Caco-2 (cell line): ENCODE results near the gene APOL4. TPM values are rescaled to one million over a fixed set of nuclear protein-coding genes. Genes with fewer than 3 reads are reported as not detected.

ENCODE experiments used
- BruUV-seq: library from RNA; stranded (reverse); fragments of 400-500 nt; replicated peaks from 2 replicates; lab custom pipeline; 2021; lab: Mats Ljungman, UMichigan
- CTCF ChIA-PET: fragments of 300-600 bp; sonication (Branson Sonifier 250); formaldehyde crosslinking; loops from one replicate; lab custom pipeline; 2022; ENCODE audit warnings: antibody characterized with exemption; lab: Charles Lee
- POLR2A ChIA-PET: fragments of 300-600 bp; sonication (Branson Sonifier 250); formaldehyde crosslinking; loops from one replicate; lab custom pipeline; 2022; ENCODE audit warnings: antibody characterized with exemption; lab: Charles Lee
- DNase-seq, 2 experiments: peaks; one replicate each; pipeline versions ENCODE4 v3.0.0 to v3.0.0-alpha.2; 2020 to 2022
- H3K27me3 ChIP-seq: replicated peaks from 2 replicates; pipeline ENCODE4 v1.6.0; 2011; ENCODE audit warnings: low read length; ENCODE audit not compliant: control insufficient read depth, insufficient read depth
- H3K36me3 ChIP-seq: 2 replicates; pipeline ENCODE4 v1.5.1; 2011; ENCODE audit warnings: low read length; ENCODE audit not compliant: control insufficient read depth, insufficient read depth
- H3K4me1 ChIP-seq: fragments of 250-450 bp; sonication (Bioruptor Pico); 2 replicates; pipeline ENCODE4 v1.5.1; 2020; ENCODE audit warnings: mild to moderate bottlenecking
- H3K4me3 ChIP-seq: 2 replicates; pipeline ENCODE4 v1.5.1; 2011; ENCODE audit warnings: low read depth, mild to moderate bottlenecking, control low read depth, low read length
- H3K9me3 ChIP-seq: fragments of 250-450 bp; sonication (Bioruptor Pico); 2 replicates; pipeline ENCODE4 v1.5.1; 2020; ENCODE audit warnings: mild to moderate bottlenecking, moderate library complexity
- H3K27ac Mint-ChIP-seq: one replicate; pipeline ENCODE4 v1.8.0; 2022; ENCODE audit warnings: mixed read lengths; ENCODE audit not compliant: unreplicated experiment
- H3K27me3 Mint-ChIP-seq: one replicate; pipeline ENCODE4 v1.8.0; 2022; ENCODE audit warnings: mixed read lengths; ENCODE audit not compliant: insufficient read depth, unreplicated experiment
- H3K36me3 Mint-ChIP-seq: one replicate; pipeline ENCODE4 v1.8.0; 2022; ENCODE audit warnings: mild to moderate bottlenecking, mixed read lengths; ENCODE audit not compliant: insufficient read depth, unreplicated experiment
- H3K4me1 Mint-ChIP-seq: one replicate; pipeline ENCODE4 v1.8.0; 2022; ENCODE audit warnings: low read depth, mixed read lengths; ENCODE audit not compliant: unreplicated experiment
- H3K4me3 Mint-ChIP-seq: one replicate; pipeline ENCODE4 v1.8.0; 2022; ENCODE audit warnings: mild to moderate bottlenecking, moderate library complexity, mixed read lengths; ENCODE audit not compliant: unreplicated experiment
- H3K9me3 Mint-ChIP-seq: one replicate; pipeline ENCODE4 v1.8.0; 2022; ENCODE audit warnings: mixed read lengths; ENCODE audit not compliant: unreplicated experiment
- CTCF ChIP-seq, 2 experiments: fragments of 200-600 bp in 1 of 2; IDR thresholded peaks; 1 replicate in 1 of 2; 2 replicates in 1 of 2; pipeline versions ENCODE4 v1.5.1 to v1.8.0; 2011 to 2022; ENCODE audit warnings: antibody characterized with exemption in 1 of 2, control low read depth in 1 of 2, inconsistent platforms in 1 of 2, low read depth in 1 of 2, low read length in 1 of 2, mild to moderate bottlenecking in 1 of 2, moderate library complexity in 1 of 2; ENCODE audit not compliant: insufficient read depth in 1 of 2, severe bottlenecking in 1 of 2, unreplicated experiment in 1 of 2
- intact Hi-C: fragments of 100-400 bp; cut with micrococcal nuclease; formaldehyde crosslinking; loops from one replicate; pipeline ENCODE4 v1.10.0; 2022; ENCODE audit not compliant: unreplicated experiment
- total RNA-seq: library from RNA; stranded (reverse); gene quantifications from 2 replicates; pipeline ENCODE4 v1.2.3, GENCODE V29; 2022

Gene APOL4
- total RNA-seq, 1 experiment from 2014 or later: not detected

GRCh38 chr22:36194385-36194784 lies 7.2 kb downstream of the APOL4 start:
- Mint-ChIP-seq H3K27ac (no peak overlapping the region), H3K27me3 (no peaks in the 10 kb centered on the region), H3K36me3 (no peaks in the 10 kb centered on the region), H3K9me3 (no peaks in the 10 kb centered on the region), H3K4me3 (no peak overlapping the region), H3K4me1 (peaks cover 6% of the 10 kb centered on the region)
- Histone ChIP-seq H3K9me3 (no peaks in the 10 kb centered on the region), H3K4me3 (no peak overlapping the region), H3K36me3 (no peaks in the 10 kb centered on the region), H3K27me3 (no peaks in the 10 kb centered on the region; the same call in 1 of the 2 replicates), H3K4me1 (no peaks in the 10 kb centered on the region)
- POLR2A ChIA-PET: no interaction called here
- CTCF ChIA-PET: interaction anchor here (0.5 to 2.1 kb wide), 7 partner anchors 10 to 292 kb away, joined by 3 to 13 read pairs (median 4); partner anchors contain the start of gene APOL2
- intact Hi-C loops: no loop called here
- no peak for TF ChIP-seq CTCF (IDR thresholded peaks at IDR 0.05; ENCODE audit: insufficient read depth in 1 of 2, low read depth in 1 of 2, low read length in 1 of 2, severe bottlenecking in 1 of 2, unreplicated experiment in 1 of 2)
- no TSS peak for BruUV-seq
- DNase-seq: no peak

GRCh38 chr22:36193577-36193976 lies 8.0 kb downstream of the APOL4 start:
- Mint-ChIP-seq H3K27ac (no peak overlapping the region), H3K27me3 (no peaks in the 10 kb centered on the region), H3K36me3 (no peaks in the 10 kb centered on the region), H3K4me1 (peaks cover 6% of the 10 kb centered on the region), H3K9me3 (no peaks in the 10 kb centered on the region), H3K4me3 (no peak overlapping the region)
- H3K4me1 ChIP-seq: no peaks in the 10 kb centered on the region
- no peak for DNase-seq
- H3K36me3 ChIP-seq: no peaks in the 10 kb centered on the region
- CTCF ChIA-PET: no interaction called here
- H3K9me3 ChIP-seq: no peaks in the 10 kb centered on the region
- no peak for TF ChIP-seq CTCF (IDR thresholded peaks at IDR 0.05; ENCODE audit: insufficient read depth in 1 of 2, low read depth in 1 of 2, low read length in 1 of 2, severe bottlenecking in 1 of 2, unreplicated experiment in 1 of 2)
- POLR2A ChIA-PET: no interaction called here
- intact Hi-C loops: no loop called here
- BruUV-seq: no TSS peak
- H3K27me3 ChIP-seq: no peaks in the 10 kb centered on the region; the same call in 1 of the 2 replicates
- H3K4me3 ChIP-seq: no peak overlapping the region

GRCh38 chr22:36193171-36193570 lies 8.4 kb downstream of the APOL4 start:
- no peaks in the 10 kb centered on the region for H3K36me3 Mint-ChIP-seq
- no peaks in the 10 kb centered on the region for H3K9me3 Mint-ChIP-seq
- no peak for TF ChIP-seq CTCF (IDR thresholded peaks at IDR 0.05; ENCODE audit: insufficient read depth in 1 of 2, low read depth in 1 of 2, low read length in 1 of 2, severe bottlenecking in 1 of 2, unreplicated experiment in 1 of 2)
- Histone ChIP-seq H3K9me3 (no peaks in the 10 kb centered on the region), H3K4me1 (no peaks in the 10 kb centered on the region), H3K4me3 (no peak overlapping the region), H3K27me3 (no peaks in the 10 kb centered on the region; the same call in 1 of the 2 replicates), H3K36me3 (no peaks in the 10 kb centered on the region)
- CTCF ChIA-PET: interaction anchor here (1.0 kb wide), 1 partner anchor 12 kb away, joined by 4 read pairs; no protein-coding TSS in a partner anchor
- H3K27me3 Mint-ChIP-seq: no peaks in the 10 kb centered on the region
- POLR2A ChIA-PET: no interaction called here
- peaks cover 6% of the 10 kb centered on the region for H3K4me1 Mint-ChIP-seq
- no TSS peak for BruUV-seq
- H3K27ac Mint-ChIP-seq: no peak overlapping the region
- no peak overlapping the region for H3K4me3 Mint-ChIP-seq
- no peak for DNase-seq
- intact Hi-C loops: no loop called here
